HL-60 (cell line): ENCODE measurements around the gene EPS8L3.
"Not testable (repeated sequence)": the region's sequence is repeated elsewhere in the genome, so short reads cannot be mapped to it uniquely, and the experiment has no call there.

Source experiments
- CTCF ChIP-seq: IDR thresholded peaks from one replicate; pipeline ENCODE4 v1.5.1; 2011; ENCODE audit warnings: low read length, control low read depth, inconsistent platforms; ENCODE audit not compliant: insufficient read depth
- GABPA ChIP-seq: IDR thresholded peaks from 2 replicates; pipeline ENCODE4 v1.6.1; 2012; ENCODE audit warnings: low read depth
- POLR2AphosphoS5 ChIP-seq: IDR thresholded peaks from 2 replicates; pipeline ENCODE4 v1.6.1; 2012; ENCODE audit warnings: low read depth

GRCh38 chr1:109748311-109748710 is 15.4 kb downstream of the EPS8L3 start:
- TF ChIP-seq CTCF, GABPA, POLR2AphosphoS5: not testable (repeated sequence)
